Progenitor cell of endocrine pancreas (in vitro differentiated cells): ENCODE results near the gene SPACA7. TPM values are rescaled to one million over a fixed set of nuclear protein-coding genes. Genes with fewer than 3 reads are reported as not detected.

Experiments used
- DNase-seq: peaks from one replicate; pipeline ENCODE4 v3.0.0; 2021; ENCODE audit warnings: low spot score; ENCODE audit not compliant: unreplicated experiment
- H3K27ac Mint-ChIP-seq: 2 replicates; pipeline ENCODE4 v1.8.0; 2021; ENCODE audit warnings: mild to moderate bottlenecking, moderate library complexity, mixed read lengths
- H3K27me3 Mint-ChIP-seq: 2 replicates; pipeline ENCODE4 v1.8.0; 2021; ENCODE audit warnings: mixed read lengths
- H3K36me3 Mint-ChIP-seq: 2 replicates; pipeline ENCODE4 v1.8.0; 2022; ENCODE audit warnings: mixed read lengths; ENCODE audit not compliant: insufficient read depth
- H3K4me1 Mint-ChIP-seq: 2 replicates; pipeline ENCODE4 v1.8.0; 2021; ENCODE audit warnings: low read depth, mixed read lengths
- H3K4me3 Mint-ChIP-seq: 2 replicates; pipeline ENCODE4 v1.8.0; 2021; ENCODE audit warnings: low read depth, mild to moderate bottlenecking, moderate library complexity, mixed read lengths
- H3K9me3 Mint-ChIP-seq: 2 replicates; pipeline ENCODE4 v1.8.0; 2021; ENCODE audit warnings: low read depth, mixed read lengths
- CTCF ChIP-seq: fragments of 200-600 bp; sonication (generic); IDR thresholded peaks from one replicate; pipeline ENCODE4 v1.5.0; 2021; ENCODE audit warnings: antibody characterized with exemption, mild to moderate bottlenecking; ENCODE audit not compliant: unreplicated experiment
- total RNA-seq: library from RNA; stranded (reverse); gene quantifications from 2 replicates; pipeline ENCODE4 v1.2.1, GENCODE V29; 2021

SPACA7 gene
- total RNA-seq, 1 donor from 2014 or later: not detected

GRCh38 chr13:112451512-112452379 is 75.6 kb downstream of the SPACA7 start:
- TF ChIP-seq CTCF: no peak
- Mint-ChIP-seq H3K36me3 (no peaks in the 10 kb centered on the region), H3K4me3 (no peak overlapping the region), H3K9me3 (no peaks in the 10 kb centered on the region), H3K4me1 (peaks cover 10% of the 10 kb centered on the region), H3K27me3 (peaks cover 21% of the 10 kb centered on the region), H3K27ac (no peak overlapping the region)
- no peak for DNase-seq

DNA sequence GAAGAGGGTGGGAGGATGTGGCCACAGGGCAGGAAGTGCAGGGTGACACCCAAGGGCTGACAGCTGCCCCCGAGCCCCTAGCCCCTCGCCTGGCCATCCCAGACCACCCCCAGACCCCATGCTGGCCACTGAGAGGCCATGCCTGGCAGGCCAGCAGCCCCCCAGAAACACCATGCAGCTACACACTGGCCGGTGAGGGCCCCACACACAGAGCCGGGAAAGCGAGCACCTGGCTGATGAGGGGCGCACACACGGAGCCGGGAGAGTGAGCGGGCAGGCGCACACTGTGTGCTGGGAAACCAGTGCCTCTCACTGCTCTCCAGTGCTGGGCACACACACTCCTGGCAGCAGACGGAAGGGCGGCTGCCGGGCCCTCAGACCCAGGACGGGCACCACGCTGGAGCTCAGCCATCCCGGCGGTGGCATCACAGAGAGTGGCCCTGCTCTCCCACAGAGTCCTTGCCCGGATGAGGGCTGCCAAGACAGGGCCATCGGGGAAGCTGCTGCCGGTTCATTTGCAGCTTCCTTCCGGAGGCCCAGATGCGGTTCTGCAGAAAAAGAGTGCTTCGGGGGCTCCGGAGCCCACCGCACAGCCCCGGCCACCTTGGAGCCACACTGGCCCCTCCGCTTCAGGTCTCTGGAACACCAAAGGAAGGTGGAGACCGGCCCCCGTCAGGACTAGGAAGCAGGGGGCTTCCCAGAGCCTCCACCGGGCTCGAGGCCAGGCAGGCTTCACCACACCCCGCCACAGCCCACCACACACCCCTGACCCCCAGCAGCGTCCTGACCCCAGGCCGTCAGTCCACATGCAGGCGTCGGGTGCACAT is 76.4 kb downstream of the SPACA7 start:
- no peak for DNase-seq
- H3K9me3 Mint-ChIP-seq: no peaks in the 10 kb centered on the region
- no peaks in the 10 kb centered on the region for H3K36me3 Mint-ChIP-seq
- H3K4me1 Mint-ChIP-seq: peaks cover 10% of the 10 kb centered on the region
- H3K27ac Mint-ChIP-seq: peak overlapping the region; percentile 49
- H3K4me3 Mint-ChIP-seq: no peak overlapping the region
- H3K27me3 Mint-ChIP-seq: peaks cover 16% of the 10 kb centered on the region
- no peak for TF ChIP-seq CTCF

- no peak overlapping the region for H3K4me3 Mint-ChIP-seq
- H3K36me3 Mint-ChIP-seq: no peaks in the 10 kb centered on the region
- H3K9me3 Mint-ChIP-seq: no peaks in the 10 kb centered on the region
- TF ChIP-seq CTCF: no peak
- peaks cover 16% of the 10 kb centered on the region for H3K27me3 Mint-ChIP-seq
- peaks cover 10% of the 10 kb centered on the region for H3K4me1 Mint-ChIP-seq
- no peak for DNase-seq
- peak overlapping the region; percentile 49 for H3K27ac Mint-ChIP-seq
Observed at GRCh38 chr13:112453207-112453829, 77.2 kb downstream of the SPACA7 start.

GRCh38 chr13:112453874-112454647 is 77.9 kb downstream of the SPACA7 start:
- Mint-ChIP-seq H3K4me3 (no peak overlapping the region), H3K36me3 (no peaks in the 10 kb centered on the region), H3K27ac (no peak overlapping the region), H3K27me3 (peaks cover 15% of the 10 kb centered on the region), H3K4me1 (peaks cover 10% of the 10 kb centered on the region), H3K9me3 (no peaks in the 10 kb centered on the region)
- DNase-seq: no peak
- TF ChIP-seq CTCF: no peak
